ENCODE results near the gene TBC1D2B.

Gene TBC1D2B

DNA sequence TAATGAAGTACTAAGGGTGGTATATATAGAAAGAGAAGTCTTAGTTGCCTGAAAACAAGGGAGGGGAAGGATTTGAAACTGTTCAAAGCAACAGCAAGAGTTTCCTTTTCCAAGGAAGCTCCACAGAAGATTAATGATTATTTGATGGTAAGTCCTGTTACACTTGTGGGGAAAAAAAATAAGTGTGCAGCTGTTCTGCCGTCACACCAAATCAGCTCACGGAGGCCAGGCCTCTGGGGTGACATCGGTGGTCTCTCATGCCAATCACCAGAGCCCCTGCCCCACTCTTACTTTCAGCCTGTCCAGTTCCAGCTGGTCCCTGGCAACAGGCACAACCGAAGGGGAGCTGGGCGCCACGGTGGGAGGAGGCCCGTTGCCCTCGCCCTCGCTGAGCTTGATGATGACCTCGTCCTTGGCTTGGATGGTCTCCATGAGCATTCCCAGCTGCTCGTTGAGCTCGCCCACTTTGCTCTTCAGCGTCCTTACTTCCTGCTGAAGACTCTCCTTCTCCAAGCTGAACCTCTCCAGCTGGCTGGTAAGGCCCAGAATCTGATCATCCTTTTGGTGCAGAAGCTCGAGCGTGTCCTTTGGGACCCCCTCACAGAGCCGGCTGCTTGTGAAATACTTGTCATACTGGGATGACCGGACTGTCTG lies 53.5 kb downstream of the TBC1D2B start:
- TF ChIP-seq, protein P1, sequence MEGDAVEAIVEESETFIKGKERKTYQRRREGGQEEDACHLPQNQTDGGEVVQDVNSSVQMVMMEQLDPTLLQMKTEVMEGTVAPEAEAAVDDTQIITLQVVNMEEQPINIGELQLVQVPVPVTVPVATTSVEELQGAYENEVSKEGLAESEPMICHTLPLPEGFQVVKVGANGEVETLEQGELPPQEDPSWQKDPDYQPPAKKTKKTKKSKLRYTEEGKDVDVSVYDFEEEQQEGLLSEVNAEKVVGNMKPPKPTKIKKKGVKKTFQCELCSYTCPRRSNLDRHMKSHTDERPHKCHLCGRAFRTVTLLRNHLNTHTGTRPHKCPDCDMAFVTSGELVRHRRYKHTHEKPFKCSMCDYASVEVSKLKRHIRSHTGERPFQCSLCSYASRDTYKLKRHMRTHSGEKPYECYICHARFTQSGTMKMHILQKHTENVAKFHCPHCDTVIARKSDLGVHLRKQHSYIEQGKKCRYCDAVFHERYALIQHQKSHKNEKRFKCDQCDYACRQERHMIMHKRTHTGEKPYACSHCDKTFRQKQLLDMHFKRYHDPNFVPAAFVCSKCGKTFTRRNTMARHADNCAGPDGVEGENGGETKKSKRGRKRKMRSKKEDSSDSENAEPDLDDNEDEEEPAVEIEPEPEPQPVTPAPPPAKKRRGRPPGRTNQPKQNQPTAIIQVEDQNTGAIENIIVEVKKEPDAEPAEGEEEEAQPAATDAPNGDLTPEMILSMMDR (IDR thresholded peaks at IDR 0.05; ENCODE audit: control insufficient read depth, extremely low read depth, insufficient read depth), result no peak
- no peak overlapping the region for H3K4me3 ChIP-seq (ENCODE audit: low read depth, low read length)
- DNase-seq (ENCODE audit: low read depth), result no peak

DNA sequence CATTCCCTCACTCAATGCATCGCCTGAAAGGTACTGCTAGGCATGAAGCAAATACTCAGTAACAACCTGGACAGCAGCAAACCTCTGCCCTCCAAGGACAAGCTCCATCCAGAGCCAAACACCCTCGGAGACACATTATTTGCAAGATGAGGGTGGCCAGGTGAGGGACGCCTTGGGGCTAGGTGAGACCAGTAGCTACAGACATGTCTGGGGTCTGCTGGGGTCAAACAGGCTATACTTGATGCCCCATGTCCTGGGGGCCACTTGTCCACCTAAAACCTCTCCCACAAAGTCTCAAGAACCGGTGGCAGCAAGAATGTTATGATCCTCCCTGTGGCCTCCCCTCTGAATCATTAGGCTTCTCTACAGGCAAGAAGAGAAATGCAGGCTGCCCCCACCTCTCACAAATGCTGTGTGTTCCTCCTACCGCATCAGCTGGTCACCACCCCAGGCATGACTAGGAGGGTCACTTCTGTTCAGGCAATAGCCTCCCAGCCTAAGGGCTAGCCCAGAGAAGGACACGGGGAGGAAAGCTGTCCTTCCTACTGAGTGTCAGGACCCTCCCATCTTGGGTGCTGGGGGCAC lies 54.3 kb downstream of the TBC1D2B start:
- no peak overlapping the region for H3K4me3 ChIP-seq (ENCODE audit: low read depth, low read length)
- no peak for DNase-seq (ENCODE audit: low read depth)
- TF ChIP-seq, protein P1 (IDR thresholded peaks at IDR 0.05; ENCODE audit: control insufficient read depth, extremely low read depth, insufficient read depth), result no peak

DNA sequence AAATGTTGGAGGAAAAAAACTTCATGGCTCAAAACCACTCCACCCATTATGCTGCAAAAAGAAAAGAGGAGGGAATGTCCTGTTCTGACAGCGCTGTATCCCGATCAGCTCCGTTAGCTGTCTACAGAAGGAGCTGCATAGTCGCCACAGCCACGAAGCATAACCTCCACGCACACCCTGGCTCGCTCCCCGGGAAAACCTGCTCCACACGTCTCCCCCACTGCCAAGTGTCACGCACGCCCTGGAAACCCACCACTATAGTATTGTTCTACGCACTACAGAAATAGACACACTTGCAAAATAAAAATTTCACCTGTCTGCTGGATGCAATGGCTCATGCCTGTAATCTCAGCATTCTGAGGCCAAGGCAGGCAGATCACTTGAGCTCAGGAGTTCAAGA lies 55.8 kb downstream of the TBC1D2B start:
- TF ChIP-seq, protein P1 (IDR thresholded peaks at IDR 0.05; ENCODE audit: control insufficient read depth, extremely low read depth, insufficient read depth), result no peak
- H3K4me3 ChIP-seq (ENCODE audit: low read depth, low read length), result no peak overlapping the region

DNA sequence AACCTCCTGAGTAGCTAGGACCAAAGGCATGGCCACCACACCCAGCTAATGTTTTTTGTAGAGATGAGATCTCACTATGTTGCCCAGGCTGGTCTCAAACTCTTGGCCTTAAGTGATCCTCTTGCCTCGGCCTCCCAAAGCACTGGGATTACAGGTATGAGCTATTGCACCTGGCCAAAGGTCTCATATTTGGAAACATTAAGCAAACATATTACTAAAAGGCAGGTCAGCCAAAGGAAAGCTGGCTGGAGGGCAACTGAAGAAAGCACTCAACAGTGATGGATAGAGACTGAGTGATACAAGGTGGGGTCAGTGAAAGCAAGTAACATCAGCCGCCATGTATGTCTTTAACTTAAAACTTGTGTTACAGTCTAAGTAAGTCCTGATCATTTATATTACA lies 57.5 kb downstream of the TBC1D2B start:
- no peak overlapping the region for H3K4me3 ChIP-seq (ENCODE audit: low read depth, low read length)
- no peak for DNase-seq (ENCODE audit: low read depth)
- TF ChIP-seq, protein P1 (IDR thresholded peaks at IDR 0.05; ENCODE audit: control insufficient read depth, extremely low read depth, insufficient read depth), result no peak

More for the DNA sequence above, 55.8 kb downstream of the TBC1D2B start:
- no peak for DNase-seq (ENCODE audit: low read depth)

DNA sequence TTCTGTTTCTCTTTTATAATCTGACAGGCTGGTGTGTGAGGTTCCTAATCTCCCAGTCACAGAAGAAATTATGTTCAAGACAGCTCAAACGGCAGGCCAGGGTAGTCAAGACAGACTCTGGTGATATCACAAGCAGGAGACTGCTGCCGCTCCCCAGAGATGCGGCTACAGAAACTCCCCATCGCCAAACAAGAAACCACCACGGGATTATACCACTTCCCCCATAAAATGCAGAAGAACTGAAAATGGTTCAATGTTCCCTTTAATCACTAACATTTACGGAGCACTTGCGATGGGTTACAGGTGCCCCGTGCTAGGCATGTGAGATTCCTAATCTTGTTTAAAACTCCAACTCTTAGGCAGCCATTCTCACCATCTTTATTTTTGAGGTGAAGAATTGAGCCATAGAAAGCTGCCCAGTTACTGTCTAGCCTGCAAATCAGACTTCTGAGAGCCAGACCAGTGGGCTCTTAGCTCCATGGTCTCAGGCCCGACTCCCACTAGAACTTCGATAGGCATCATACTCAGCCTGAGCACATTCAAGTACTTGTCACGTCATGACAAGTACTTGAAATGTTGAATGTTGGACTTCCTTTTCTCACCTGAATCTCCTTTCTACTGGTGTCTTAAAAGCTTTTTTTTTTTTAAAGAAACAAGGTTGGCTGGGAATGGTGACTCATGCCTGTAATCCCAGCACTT lies 58.4 kb downstream of the TBC1D2B start:
- no peak overlapping the region for H3K4me3 ChIP-seq (ENCODE audit: low read depth, low read length)
- TF ChIP-seq, protein P1 (IDR thresholded peaks at IDR 0.05; ENCODE audit: control insufficient read depth, extremely low read depth, insufficient read depth), result no peak
- no peak for DNase-seq (ENCODE audit: low read depth)

DNA sequence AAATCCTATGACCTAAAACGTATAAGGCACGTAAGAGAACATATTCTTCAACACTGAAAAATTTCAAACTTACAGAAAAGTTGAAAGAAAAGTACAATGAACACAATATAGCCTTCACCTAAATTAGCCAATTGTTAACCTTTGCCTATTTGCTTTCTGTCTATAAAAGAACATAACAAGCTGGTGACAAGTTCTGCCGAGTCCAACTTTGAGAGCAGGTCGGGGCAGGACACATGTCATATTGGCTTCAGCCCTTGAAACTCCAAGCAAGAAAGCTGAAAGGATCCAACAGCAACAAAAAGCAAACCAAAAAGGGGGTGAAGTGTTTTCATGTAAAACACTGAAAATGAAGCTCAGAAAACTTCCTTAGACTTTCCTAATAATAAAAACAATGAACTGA lies 59.1 kb downstream of the TBC1D2B start:
- TF ChIP-seq, protein P1 (IDR thresholded peaks at IDR 0.05; ENCODE audit: control insufficient read depth, extremely low read depth, insufficient read depth), result no peak
- peak; percentile 52 for DNase-seq (ENCODE audit: low read depth)
- no peak overlapping the region for H3K4me3 ChIP-seq (ENCODE audit: low read depth, low read length)

Data from LNCaP clone FGC (cell line).